Fibroblast of upper back skin (primary cell): ENCODE data around the gene SERGEF.
A peak's percentile ranks its signal among the peaks of the same experiment; 100 is the strongest.

Source experiments
- DNase-seq: peaks from one replicate; pipeline ENCODE4 v3.0.0-alpha.2; 2013

Gene SERGEF

DNA sequence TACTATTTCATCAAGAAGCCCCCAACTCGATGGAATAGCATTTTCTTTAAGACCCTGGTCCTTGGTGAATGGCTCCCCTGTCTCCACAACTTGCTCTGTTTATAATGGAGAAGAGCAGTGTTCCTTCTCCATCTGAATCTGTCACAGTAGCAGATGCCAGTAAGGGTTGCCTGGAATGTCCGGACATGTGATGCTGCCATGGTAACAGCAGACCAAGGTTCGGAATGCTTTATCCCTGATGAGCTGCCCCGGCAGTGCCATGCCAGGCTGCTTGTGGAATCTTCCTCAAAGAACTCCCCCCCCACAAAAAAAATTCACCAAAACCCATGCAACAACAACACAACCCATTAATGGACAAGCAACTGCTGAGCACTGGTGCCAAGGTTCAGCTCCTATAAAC is 205.8 kb downstream of the SERGEF start:
- DNase-seq = no peak

DNA sequence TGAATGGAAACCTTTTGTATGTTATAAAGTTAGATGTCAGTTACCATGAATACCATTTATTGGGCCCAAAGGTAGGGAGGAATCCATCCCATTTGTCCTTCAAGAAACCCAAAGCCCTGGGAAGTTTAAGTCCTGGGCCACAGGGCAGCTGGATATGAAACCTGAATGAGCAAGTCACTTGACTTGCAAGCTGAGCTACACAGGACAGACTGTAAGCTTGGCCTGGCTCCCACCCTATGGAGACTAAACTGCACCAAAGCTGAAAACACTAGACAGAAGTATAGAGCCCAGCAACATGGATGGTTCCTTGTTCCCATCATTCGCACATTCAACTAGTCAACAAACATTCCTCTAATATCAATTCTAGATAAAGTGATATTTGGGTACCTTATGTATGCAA is 207.0 kb downstream of the SERGEF start:
- DNase-seq = no peak

DNA sequence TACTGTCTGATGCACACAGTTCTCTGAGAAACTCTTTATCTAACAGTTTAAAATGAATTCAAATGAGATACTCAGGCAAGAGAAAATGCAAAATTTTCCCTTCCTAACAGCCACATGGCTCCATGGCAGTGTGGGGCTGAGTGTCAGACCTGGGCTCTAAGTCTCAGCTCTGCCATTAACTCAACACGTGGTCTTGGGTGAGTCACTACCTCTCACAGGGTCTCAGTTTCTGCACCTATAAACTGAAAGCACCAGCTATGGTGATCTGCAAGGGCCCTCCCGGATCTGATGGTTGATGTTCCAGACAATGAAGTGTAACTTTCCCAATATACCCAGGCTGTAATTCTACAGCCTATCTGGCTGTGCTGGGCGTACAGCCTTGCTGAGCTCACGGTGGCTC is 207.8 kb downstream of the SERGEF start:
- DNase-seq = no peak

DNA sequence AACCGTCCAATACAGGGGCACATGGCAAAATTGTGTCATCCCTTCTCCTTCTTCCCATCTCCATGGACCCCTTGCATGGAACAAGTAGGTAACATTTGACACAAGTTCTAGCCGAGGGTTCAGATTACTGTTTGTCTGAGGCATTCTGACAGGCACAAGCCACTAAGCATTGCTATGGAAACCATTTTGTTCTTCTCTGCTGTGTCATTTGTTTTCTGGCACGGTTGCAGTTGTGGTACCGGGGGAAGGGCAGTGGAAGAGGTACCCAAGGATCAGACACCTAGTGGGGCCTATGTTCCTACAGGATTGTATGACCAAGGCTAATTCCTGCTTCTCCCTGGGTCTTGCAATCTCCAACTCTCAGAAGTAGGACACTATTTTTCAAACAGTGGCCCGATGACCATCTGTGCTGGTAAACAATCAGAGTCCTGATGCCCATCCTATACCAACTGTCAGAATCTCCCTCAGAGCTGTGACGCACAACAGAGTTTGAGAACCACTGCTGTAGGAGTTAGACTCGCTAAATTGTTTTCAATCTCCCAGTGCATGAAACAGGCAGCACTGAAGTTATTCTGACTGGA is 209.0 kb downstream of the SERGEF start:
- DNase-seq = no peak

DNA sequence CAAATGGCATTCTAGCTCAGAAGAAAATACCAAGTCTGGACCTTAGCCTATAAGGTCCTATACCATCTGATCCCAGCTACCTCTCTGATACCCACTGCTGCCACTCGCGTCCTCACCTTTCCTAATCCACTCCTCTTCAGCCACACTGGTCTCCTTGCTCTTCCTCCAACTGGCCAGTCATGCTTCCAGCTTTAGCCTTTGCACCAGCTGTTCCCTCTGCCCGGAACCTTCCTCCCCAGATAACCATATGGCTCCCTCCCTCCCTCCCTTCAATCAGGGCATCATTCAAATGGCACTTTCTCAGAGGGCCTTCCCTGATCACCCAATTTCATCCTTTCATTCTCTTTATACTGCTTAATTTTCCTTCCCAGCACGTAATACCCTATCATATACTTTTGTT is 210.4 kb downstream of the SERGEF start:
- no peak for DNase-seq

DNA sequence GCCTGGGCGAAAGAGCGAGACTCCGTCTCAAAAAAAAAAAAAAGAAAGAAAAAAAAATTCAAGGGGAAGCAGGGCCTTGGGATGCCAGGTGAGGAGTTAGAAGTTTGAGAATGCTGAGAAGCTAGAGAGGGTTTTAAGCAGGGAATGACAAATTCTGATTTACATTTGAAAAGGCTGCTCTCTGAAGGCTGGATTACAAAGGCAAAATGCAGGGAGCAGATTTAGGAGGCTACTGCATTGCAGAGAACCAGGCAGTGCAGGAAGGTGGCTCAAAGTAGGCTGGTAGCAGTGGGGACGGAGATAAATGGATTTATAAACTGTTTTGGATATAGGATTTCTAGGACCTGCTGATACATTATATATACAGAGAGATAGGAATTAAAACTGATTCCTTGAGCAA is 211.7 kb downstream of the SERGEF start:
- DNase-seq = no peak

DNA sequence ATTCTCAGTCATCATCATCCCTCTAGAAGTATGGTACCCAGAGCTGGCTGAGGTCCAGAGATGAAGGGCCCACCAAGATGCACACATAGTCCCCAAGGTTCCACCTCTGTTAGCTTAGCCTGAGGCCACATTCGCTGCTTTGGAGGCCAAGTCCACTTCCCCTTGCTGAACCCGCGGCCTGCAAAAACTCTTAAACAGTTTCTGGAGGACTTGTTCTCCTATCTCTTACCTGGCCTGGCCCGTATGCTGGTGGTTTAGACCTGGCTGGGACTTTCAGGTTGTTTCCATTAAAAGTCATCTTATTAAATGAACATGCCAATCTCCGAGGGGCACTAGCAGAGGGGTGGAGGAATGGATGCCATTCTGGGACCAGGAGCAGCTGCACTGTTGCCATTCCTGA is 213.7 kb downstream of the SERGEF start:
- no peak for DNase-seq

DNA sequence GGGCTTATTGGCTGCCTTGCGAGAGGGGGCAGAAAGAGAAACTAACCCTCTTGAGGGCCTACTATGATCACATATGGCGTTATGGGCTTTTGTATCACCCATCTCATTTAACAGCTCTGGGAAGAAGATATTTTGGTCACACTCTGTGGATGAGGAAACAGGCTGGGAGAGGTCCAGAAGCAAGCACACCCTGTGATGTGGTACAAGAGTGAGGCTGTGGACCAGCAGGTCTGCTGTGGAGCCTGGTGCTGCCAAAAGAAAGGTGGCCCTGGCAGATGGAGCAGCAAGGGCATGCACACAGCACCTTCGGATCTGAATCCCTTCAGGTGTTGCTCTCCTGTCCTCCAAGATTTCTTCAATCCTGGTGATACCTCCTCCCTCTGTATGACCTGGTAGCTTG is 214.1 kb downstream of the SERGEF start:
- no peak for DNase-seq

DNA sequence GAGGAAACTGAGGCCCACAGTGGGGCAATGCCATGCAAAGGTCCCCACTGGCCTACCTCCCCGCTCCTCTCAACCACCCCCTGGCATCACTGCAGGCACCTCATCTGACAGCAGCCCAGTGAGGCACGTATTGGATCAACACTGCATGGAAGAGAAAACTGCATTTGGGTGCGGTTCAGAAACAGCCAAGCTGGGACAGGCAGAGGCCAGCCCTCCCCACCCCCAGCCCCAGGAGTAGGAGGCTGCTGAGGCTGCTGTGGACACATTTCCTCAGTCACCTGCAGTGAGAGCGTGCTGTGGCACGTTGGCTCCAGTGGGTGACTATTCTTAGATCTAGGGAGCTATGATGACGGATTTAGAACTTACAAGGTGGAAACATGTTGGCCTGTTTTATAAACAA is 214.6 kb downstream of the SERGEF start:
- DNase-seq = no peak

DNA sequence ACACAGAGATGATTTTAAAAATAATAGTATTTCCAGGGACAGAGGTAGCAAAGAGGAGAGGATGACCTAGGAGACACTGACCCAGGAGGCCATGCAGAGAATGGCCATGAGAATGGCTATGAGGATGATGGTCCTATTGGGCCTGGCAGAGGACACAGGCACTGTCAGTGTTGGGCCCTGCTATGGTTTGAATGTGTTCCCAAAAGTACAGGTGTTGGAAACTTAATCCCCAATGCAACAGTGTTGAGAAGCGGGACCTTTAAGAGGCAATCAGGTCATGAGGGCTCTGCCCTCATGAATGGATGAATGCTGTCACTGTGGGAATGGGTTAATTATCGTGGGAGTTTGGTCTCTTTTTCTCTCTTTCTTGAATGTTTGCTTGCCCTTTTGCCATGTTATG is 216.7 kb downstream of the SERGEF start:
- DNase-seq = no peak

DNA sequence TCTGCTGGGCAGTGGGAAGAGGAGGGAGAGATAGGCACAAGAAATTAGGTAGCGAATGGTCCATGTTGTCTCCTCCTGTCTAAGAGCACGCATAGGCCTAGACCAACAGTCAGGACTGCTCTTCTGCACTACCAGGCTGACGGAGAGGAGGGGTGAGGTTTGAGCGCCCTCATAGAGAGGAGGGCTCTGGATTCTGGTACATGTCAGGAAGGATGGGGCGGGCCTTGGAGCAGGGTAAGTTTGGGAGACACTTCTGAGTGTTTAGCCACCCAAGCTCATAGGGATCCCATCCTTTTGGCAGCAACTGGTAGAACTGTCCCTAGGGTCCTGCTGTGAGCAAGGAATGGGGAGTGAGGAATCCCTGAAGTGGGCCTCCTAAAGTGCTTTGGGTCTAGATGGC is 217.9 kb downstream of the SERGEF start:
- DNase-seq = no peak

DNA sequence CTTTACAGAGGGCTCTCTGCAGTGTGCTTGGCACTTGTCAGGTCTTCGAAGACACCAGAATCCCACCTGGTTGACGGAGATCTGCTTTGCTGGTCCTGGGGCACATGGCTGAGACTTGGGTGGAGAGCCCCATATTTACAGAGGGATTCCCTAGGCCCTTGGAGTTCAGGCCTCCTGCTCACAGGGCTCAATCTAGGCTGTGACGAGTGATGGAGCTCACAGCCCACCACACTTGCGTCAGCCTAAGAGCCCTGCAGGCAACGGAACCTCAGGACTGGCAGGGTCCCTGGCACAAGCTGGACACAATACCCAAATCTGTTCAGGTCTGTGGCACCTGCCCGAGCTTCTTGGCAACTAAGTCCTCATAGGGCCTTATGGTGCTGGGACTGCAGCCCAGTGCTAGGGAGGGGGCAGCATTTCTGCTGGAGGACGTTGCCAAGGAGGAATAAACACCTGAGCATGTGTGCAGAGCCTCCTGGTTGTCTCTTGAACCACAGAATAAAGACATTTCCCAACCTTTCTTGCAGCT is 219.1 kb downstream of the SERGEF start:
- DNase-seq = no peak

DNA sequence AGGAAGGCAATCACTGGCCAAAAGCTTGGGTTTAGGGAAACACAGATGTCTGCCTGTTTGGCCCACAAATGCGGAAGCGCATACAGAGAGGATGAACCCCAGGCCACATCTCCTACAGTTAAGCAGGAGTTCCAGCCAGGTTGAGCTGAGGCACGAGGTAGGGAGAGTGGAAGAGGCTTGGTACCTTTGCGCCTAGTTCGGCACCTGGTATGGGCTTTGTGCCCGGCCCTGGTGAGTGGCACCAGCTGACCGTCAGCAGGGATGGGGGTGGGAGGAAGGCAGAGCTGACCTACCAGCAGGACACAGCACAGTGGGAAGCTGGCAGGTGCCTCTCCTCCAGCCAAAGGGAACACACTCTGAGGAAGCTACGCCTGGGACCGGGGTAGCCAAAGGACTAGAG is 220.7 kb downstream of the SERGEF start:
- DNase-seq = no peak

DNA sequence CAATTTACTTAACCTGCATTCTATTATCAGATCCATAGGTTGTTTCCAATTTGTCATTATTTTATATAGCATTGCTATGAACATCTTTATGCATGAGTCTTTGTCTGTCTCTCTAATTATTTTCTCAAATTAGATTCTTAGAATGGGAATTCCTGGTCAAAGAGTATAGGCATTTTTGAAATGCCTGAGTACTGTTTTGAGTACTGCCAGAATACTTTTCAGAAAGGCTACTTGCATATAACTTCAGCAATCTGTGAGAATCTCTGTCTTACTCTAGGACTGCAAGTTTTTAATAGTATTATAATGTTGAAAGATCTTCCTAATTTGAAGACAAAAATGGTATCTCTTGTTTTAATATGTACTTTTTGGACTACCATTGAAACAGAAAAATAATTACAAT is 221.7 kb downstream of the SERGEF start:
- DNase-seq = no peak

DNA sequence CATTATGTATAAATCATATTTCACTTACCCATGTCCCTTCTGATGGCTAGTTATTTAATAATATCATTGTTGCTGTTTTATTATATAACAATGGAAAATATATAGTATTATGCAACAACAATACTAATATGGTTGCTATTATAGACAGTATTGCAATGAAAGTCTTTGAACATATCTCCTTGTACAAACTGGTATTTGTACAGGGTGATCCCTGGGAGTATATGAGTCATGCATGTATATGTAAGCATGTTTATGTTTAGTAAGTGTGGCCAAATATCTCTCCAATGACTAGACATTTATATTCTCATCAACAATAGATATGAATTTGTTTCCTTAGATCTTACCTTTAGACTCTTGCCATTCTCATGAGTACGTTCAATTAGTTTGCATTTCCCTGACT is 222.4 kb downstream of the SERGEF start:
- DNase-seq = peak; percentile 26

DNA sequence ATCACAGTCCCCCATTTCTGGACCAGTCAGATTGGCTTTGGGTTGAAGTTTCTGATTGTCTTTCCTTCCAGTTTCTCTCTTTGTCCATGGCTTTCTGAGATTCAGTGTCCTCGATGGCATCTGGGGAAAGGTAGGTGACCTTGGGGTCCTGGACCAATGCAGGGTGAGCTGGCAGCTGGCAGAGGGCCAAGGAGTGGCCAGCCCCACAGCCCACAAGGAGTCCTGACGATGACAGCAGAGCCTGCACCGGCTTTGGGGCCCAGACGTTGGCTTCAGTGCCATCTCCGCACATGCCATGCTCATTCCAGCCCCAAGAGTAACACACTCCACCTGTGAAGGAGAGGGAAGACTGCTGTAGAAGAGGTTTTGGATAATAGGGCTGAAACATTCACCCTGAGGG is 224.8 kb downstream of the SERGEF start:
- no peak for DNase-seq

DNA sequence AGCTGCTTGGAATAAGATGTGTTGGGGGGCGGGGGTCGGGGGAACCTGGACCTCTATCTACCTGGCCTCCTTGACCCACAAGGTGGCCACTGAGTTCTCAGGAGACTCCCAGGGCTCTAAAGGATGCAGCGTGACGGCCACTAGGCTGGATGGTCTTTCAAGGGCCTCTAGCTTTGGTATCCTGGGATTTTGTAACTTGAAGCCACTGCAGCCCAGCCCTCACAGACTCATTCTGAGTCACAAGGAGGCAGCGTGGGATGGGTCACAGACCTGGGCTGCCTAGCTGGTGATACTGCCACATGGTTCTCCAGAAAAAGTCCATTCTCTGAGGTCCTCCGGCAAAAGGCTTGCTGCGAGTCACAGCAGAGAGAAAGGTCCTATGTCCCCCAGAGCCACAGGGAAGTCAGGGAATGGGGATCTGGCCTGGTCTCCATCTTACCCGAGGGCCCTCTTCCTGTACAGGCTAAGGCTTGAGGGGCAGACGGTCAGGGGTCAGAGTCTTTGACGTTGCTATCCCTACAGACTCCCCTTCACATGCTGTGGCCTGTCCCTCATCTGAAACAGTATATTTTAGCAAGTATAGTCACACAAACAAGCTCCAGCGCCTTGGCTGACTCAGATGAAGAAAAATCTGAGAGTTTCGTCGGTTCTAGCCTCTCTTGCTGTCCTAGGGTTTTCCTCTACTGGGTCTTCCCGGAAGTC is 225.9 kb downstream of the SERGEF start:
- peak; percentile 49 for DNase-seq

DNA sequence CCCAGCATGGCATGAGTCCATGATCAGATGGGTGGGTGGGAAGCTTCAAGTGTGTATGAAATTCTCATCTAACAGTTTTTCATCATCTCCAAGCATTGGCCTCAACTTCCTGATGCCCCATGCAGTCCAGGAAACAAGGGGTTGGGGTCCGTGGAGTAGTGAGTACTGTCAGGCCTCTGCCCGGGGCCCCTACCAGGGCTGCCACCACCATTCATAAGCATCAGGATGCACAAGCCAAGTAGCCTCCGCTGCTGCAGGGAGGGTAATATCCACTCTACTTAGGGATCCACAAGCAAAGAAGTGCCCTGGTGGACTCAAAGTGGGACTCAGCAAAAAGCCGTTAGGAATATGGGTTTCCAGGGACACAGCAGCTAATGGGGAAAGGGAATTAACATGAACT is 229.0 kb downstream of the SERGEF start:
- no peak for DNase-seq

DNA sequence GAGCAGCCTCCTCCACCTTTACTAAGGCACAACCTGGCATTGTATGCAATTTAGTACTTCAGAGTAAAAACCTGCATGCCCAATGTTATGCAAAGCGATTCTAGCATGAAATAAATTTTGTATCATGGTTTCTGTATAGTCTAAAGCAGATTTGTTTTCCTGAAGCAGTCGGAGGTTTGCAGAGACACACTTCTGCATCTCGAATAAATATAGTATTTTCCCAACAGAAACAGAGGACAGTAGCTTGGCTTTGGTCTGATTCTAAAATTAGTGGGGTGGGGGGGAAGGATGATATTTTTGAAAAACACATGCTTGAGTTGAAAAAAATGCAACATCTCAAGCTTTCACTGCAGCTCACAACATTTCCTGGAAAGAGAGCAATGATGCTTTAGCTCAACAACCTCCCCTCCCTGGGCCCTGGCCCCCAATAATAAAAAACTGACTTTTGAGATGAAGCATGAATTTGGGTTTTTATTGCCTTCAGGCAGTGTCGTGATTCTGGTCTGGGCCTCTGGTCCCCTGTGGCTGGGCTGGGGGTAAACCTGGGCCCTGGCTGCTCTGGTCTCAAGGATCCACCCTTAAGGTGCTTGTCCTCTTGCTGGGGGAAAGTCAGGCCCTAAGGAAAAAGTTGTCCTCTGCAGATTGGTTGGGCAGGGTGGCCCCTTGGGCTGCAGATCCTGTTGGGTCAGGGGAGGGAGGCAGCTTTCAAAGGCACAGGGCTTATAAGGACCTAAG is 230.1 kb downstream of the SERGEF start:
- no peak for DNase-seq

DNA sequence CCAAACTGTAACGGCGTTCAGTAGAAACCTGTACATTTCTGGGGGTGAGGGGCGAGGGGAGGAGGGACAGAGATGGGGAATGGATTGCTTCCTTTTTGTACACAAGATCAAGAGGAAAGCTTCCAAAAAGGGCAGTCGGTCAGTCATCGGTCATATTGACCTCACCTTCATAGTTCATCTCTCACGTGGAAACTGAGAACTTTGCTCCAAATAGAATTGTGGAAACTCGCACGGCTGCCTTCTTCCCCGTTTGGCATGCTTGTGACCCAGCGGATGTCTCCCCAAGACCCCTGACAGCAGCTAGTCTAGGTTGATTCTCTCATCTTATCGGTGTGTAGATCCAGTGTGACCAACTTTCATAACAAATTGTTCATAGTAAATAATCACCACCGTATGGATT is 230.7 kb downstream of the SERGEF start:
- DNase-seq = no peak

DNA sequence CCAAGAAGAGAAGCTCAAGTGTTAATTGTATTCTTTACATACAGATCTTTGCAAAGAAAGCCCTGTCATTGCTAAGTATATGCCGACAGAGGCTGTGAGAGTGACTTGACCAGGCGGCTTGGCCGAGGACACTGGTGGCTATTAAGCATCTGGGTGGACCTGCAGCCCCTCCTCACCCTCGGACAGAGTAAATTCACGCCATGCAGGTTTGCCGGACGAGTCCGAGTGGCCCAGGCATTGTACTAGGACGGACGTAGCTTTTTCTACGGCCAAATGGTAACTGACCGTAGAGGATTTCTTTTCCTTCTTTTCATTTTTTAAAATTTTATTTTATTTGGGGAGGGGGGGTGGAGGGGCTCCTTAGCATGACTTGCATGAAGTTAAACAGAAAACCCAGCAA is 231.2 kb downstream of the SERGEF start:
- DNase-seq = no peak

DNA sequence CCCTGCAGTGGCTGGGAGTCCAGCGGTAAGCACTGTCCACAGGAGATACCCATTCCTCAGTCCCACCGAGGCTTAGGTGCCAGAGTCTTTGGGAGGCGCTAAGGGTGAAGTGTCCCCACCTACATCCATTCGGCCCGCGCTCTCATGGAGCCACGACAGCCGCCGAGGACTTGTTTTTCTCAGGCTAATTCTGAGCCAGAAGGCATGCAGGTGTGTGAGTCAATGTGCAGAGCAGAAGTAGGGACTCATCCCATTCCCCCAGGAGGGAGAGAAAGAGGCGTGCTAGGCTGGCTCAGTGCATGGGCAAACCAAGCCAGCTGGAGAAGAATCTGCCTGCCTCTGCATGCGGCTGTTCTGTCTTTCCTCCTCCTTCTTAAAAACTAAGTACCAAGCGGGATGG is 231.6 kb downstream of the SERGEF start:
- DNase-seq = no peak

DNA sequence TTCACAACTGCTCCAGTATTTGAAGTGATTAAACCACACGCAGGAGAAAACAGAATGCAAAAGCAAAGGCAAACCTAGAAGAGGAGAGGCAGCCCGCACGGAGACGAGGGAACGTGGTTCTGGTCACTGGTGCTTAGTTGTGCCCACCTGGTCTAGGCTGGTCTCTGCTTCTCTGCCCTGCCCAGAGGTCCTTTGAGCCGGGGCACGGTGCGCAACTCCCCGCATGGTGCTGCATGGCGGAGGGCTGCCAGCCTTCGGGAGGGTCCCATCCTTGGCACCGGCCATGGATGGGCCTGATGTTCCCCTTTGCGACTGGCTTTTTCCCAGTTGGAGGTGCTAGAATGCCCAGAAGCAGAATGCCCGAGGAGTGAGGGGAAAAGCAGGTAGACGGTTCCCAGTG is 232.2 kb downstream of the SERGEF start:
- no peak for DNase-seq

DNA sequence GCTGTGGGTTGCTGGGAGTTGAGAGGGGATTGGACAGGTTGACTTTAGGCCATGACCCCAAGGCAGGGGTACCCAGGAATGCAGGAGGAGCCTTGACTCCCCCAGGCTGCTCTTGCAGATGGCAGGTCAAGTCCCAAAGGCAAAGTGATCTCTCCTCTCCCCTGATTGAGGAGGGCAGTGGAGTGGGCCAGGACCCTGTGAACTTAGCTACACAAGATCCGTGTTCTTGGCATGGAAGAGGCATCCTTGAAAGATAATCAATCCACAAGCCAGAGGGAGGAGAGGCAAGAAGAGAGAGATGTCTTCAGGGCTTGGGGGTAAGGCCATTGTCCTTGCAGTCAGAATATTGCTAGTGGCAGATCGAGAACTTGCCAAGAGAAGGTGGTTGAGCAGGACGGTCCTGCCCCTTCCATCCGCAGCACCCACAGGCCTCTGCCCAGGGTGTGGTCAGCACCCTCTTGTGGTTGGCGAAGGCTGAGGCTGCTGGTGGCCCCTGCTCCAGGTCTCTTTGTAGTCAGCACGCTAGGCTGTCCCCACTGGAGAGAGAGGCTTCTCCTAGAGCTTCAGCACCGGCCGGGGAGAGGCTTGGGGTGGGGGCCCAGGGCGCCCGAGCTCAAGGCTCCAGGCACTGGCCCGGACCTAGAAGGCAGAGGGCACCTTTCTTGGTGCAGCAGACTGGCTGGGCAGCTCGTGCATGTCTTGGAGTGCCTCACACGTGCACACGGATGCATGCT is 232.8 kb downstream of the SERGEF start:
- DNase-seq = no peak
